HG03432 (cell line): ENCODE results near the gene TRABD2B.
"Not testable (repeated sequence)": the region's sequence is repeated elsewhere in the genome, so short reads cannot be mapped to it uniquely, and the experiment has no call there.

Source experiments
- ATAC-seq: cut with Tn5 transposase; IDR thresholded peaks from one replicate; pipeline ENCODE4 v1.9.1; 2021; ENCODE audit warnings: mild to moderate bottlenecking, moderate library complexity; ENCODE audit not compliant: unreplicated experiment

TRABD2B gene

GRCh38 chr1:47970882-47971281 lies 26.3 kb downstream of the TRABD2B start:
- no peak for ATAC-seq

DNA sequence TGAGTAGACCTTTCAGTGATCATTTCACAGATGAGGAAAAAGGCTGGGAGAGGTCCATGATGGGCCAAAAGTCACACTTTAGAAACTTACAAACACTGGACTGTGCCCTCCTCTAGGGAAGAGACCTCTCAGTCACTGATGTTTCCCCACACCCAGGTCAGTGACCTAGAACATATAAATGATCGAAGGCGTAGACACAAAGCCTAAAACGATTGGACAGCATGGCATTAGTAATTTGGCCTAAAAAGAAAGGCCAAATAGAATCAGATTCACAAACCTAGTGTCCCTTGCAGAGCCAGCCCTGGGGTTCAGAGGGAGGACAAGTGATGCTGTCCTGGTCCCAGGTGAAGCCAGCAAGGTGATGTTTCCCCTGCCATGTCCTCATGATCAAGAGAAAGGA lies 27.7 kb downstream of the TRABD2B start:
- ATAC-seq = no peak

GRCh38 chr1:47968556-47968888 lies 28.7 kb downstream of the TRABD2B start:
- ATAC-seq = no peak

GRCh38 chr1:47967864-47968555 lies 29.2 kb downstream of the TRABD2B start:
- no peak for ATAC-seq

DNA sequence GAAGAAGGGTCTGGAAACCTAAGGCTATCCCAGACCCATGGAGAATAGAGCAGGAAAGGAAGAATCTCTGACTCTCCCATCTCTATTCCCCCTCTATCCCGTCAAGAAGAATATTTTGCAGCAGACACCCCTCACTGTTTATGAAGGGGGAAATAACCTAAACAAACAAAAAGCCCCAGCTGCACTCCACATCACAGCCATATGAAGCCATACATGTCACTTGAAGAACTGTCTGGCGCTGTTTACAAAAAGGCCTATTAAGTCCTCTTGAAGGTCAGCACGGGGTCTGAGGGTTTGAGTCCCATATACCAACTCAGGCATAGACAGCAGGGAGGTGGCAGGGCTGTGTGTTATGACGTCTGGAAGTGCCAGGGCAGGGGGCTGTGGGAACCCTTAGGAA lies 31.4 kb downstream of the TRABD2B start:
- no peak for ATAC-seq

- no peak for ATAC-seq
These were observed 32.5 kb downstream of the TRABD2B start for GRCh38 chr1:47964636-47965035.

GRCh38 chr1:47963568-47964358 lies 33.4 kb downstream of the TRABD2B start:
- no peak for ATAC-seq

GRCh38 chr1:47962750-47963492 lies 34.3 kb downstream of the TRABD2B start:
- ATAC-seq = no peak

DNA sequence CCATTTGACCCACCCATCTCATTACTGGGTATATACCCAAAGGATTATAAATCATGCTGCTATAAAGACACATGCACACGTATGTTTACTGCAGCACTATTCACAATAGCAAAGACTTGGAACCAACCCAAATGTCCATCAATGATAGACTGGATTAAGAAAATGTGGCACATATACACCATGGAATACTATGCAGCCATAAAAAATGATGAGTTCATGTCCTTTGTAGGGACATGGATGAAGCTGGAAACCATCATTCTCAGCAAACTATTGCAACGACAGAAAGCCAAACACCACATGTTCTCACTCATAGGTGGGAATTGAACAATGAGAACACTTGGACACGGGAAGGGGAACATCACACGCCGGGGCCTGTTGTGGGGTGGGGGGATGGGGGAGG lies 35.4 kb downstream of the TRABD2B start:
- not testable (repeated sequence) for ATAC-seq

DNA sequence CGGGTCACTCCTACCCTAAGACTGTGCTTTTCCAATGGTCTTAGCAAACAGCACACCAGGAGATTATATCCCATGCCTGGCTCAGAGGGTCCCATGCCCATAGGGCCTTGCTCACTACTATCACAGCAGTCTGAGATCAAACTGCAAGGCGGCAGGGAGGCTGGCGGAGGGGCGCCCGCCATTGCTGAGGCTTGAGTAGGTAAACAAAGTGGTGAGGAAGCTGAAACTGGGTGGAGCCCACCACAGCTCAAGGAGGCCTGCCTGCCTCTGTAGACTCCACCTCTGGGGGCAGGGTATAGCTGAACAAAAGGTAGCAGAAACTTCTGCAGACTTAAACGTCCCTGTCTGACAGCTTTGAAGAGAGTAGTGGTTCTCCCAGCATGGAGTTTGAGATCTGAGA lies 40.7 kb downstream of the TRABD2B start:
- not testable (repeated sequence) for ATAC-seq

GRCh38 chr1:47953661-47954060 lies 43.5 kb downstream of the TRABD2B start:
- no peak for ATAC-seq

- ATAC-seq = no peak
These were observed 45.5 kb downstream of the TRABD2B start for GRCh38 chr1:47951545-47952235.

- no peak for ATAC-seq
These were observed 46.2 kb downstream of the TRABD2B start for GRCh38 chr1:47951026-47951425.

GRCh38 chr1:47950471-47950870 lies 46.7 kb downstream of the TRABD2B start:
- no peak for ATAC-seq

- no peak for ATAC-seq
These were observed 49.1 kb downstream of the TRABD2B start for GRCh38 chr1:47948126-47948525.

- ATAC-seq = no peak
These were observed 49.7 kb downstream of the TRABD2B start for GRCh38 chr1:47947531-47947930.

DNA sequence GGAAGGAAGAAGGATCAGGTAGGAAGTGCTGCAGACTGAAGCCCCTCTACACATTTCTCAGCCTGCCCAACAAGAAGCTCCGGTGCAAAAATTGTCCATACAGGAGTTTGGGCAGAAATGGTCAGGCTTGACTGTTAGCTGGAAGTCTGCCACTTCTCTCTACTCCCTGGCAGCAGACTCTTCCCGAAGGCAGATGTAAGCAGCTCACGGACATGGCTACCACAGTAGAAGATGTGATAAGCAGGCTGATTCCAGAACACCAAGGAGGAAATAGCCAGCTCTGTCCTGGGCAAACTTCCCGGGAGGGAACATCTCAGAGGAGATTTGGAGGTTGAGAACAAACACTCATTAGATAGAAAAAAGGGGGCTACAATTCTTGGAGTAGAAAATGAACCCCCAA lies 52.6 kb downstream of the TRABD2B start:
- no peak for ATAC-seq

DNA sequence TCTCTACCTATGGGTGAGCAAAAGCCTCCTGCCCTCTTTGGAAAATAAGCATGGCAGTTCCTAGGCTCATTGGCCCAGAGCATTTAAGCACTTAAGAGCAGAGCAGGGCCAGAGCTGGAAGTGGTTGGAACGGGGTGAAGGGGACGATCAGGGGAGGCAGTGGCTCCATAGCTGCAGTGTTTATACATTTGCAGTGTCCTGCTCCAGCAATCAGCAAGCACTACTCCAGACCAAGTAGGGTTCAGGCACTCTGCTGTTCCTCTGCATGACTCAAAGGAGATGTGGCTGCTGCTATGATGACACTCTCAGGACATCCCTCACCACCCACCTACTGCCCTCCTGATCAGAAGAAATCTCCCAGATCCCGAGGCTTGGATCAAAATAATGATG lies 55.0 kb downstream of the TRABD2B start:
- no peak for ATAC-seq

DNA sequence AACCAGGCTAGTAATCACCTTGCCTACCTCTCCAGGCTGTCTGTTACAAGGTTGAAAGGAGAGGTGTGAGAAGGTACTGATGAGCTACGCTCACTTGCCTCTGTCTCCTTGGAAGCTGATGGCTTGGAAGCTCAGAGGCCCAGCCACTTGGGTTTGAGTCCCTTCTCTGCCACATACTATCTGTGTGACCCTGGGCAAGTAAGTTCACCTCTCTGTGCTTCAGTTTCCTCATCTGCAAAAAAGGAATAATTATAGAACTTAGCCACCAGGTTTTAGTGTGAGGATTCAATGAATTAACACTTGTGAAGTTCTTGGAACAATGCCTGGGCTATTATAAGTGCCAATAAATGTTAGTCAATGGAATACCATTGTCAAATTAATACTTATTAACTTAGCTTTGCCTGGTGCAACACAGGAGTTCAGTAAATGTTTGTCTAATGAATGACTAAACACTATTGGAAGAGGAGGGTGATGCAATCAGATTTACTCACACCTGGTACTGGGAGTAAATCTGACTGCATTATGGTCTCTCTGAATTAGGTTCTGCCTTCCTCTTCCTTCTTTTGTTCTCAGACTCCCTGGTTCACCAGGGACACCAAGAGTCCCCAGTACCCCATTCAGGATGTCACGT lies 55.5 kb downstream of the TRABD2B start:
- ATAC-seq = no peak

GRCh38 chr1:47940779-47941178 lies 56.4 kb downstream of the TRABD2B start:
- ATAC-seq = no peak

- no peak for ATAC-seq
These were observed 56.9 kb downstream of the TRABD2B start for GRCh38 chr1:47940326-47940725.
